Esophagus mucosa (tissue), 1 donor: ENCODE measurements around the gene LTO1. TPM values are rescaled to one million over a fixed set of nuclear protein-coding genes. Genes with fewer than 3 reads are reported as not detected.
"Not testable (repeated sequence)": the region's sequence is repeated elsewhere in the genome, so short reads cannot be mapped to it uniquely, and the experiment has no call there.

Experiments
- ATAC-seq: fragments of 200-7000 bp; cut with Tn5 transposase; one replicate; pipeline ENCODE4 v1.9.1; 2020
- total RNA-seq: library from RNA; stranded (reverse); gene quantifications from one replicate; pipeline ENCODE4 v1.2.4, GENCODE V29; 2023
- donor health status: DM: yes; HTN: yes; CAD: no.

The LTO1 gene
- total RNA-seq, 1 donor from 2014 or later = 12.1 TPM

- ATAC-seq = no peak
Measured at GRCh38 chr11:69700278-69701140, 25.4 kb upstream of the LTO1 start.

- ATAC-seq = no peak
Measured at GRCh38 chr11:69699213-69699612, 24.1 kb upstream of the LTO1 start.

- no peak for ATAC-seq
Measured at GRCh38 chr11:69698362-69698761, 23.2 kb upstream of the LTO1 start.

- no peak for ATAC-seq
Measured at GRCh38 chr11:69697861-69698260, 22.7 kb upstream of the LTO1 start.

GRCh38 chr11:69697469-69697843 lies 22.3 kb upstream of the LTO1 start:
- no peak for ATAC-seq

GRCh38 chr11:69696749-69697468 lies 21.8 kb upstream of the LTO1 start:
- ATAC-seq = no peak

GRCh38 chr11:69695995-69696394 lies 20.8 kb upstream of the LTO1 start:
- not testable (repeated sequence) for ATAC-seq

- ATAC-seq = no peak
Measured at GRCh38 chr11:69695581-69695980, 20.4 kb upstream of the LTO1 start.

- ATAC-seq = no peak
Measured at GRCh38 chr11:69694781-69695180, 19.6 kb upstream of the LTO1 start.

- ATAC-seq = no peak
Measured at GRCh38 chr11:69692422-69692821, 17.3 kb upstream of the LTO1 start.

- ATAC-seq = peak; percentile 19
Measured at GRCh38 chr11:69691463-69691862, 16.3 kb upstream of the LTO1 start.

GRCh38 chr11:69689484-69690319 lies 14.5 kb upstream of the LTO1 start:
- ATAC-seq = no peak

- ATAC-seq = not testable (repeated sequence)
Measured at GRCh38 chr11:69687969-69688771, 13.0 kb upstream of the LTO1 start.

- peak; percentile 5 for ATAC-seq
Measured at GRCh38 chr11:69686856-69687255, 11.7 kb upstream of the LTO1 start.

- no peak for ATAC-seq
Measured at GRCh38 chr11:69686452-69686851, 11.3 kb upstream of the LTO1 start.

- ATAC-seq = no peak
Measured at GRCh38 chr11:69685348-69685747, 10.2 kb upstream of the LTO1 start.

- ATAC-seq = no peak
Measured at GRCh38 chr11:69684651-69685050, 9.5 kb upstream of the LTO1 start.

GRCh38 chr11:69683764-69684333 lies 8.7 kb upstream of the LTO1 start:
- peak; percentile 40 for ATAC-seq

- ATAC-seq = no peak
Measured at GRCh38 chr11:69682681-69683326, 7.7 kb upstream of the LTO1 start.

- ATAC-seq = no peak
Measured at GRCh38 chr11:69682221-69682620, 7.1 kb upstream of the LTO1 start.

- no peak for ATAC-seq
Measured at GRCh38 chr11:69680688-69681087, 5.5 kb upstream of the LTO1 start.
